Kidney (tissue), 14 donors: ENCODE data around the gene AATK. TPM values are rescaled to one million over a fixed set of nuclear protein-coding genes. Genes with fewer than 3 reads are reported as not detected.

ENCODE experiments used
- DNase-seq, 5 donors: peaks; one replicate each; pipeline ENCODE4 v3.0.0-alpha.2; 2013 to 2020
- FAIRE-seq: peaks from 2 replicates; lab custom pipeline; 2012; peaks lifted over from hg19 to GRCh38; lab: Jason Lieb, UNC
- H3K27ac ChIP-seq, 2 donors: one replicate each; pipeline ENCODE4 v1.7.0; 2013; ENCODE audit warnings: low read depth in 2 of 2, low read length in 2 of 2, inconsistent platforms in 1 of 2
- H3K27me3 ChIP-seq: one replicate; pipeline ENCODE4 v1.7.1; 2013; ENCODE audit warnings: low read length, inconsistent platforms; ENCODE audit not compliant: control insufficient read depth, insufficient read depth
- H3K36me3 ChIP-seq, 3 donors: one replicate each; pipeline versions ENCODE4 v1.7.0 to v1.7.1; 2013; ENCODE audit warnings: low read length in 3 of 3, control low read depth in 1 of 3, inconsistent platforms in 1 of 3; ENCODE audit not compliant: insufficient read depth in 3 of 3, control insufficient read depth in 2 of 3
- H3K4me1 ChIP-seq, 3 donors: one replicate each; pipeline versions ENCODE4 v1.7.0 to v1.7.1; 2013; ENCODE audit warnings: low read length in 3 of 3, inconsistent platforms in 1 of 3, low read depth in 1 of 3; ENCODE audit not compliant: control insufficient read depth in 2 of 3, insufficient read depth in 2 of 3
- H3K4me3 ChIP-seq, 3 donors: one replicate each; pipeline versions ENCODE4 v1.7.0 to v1.8.1; 2013; ENCODE audit warnings: low read length in 3 of 3, control low read depth in 1 of 3, inconsistent platforms in 1 of 3
- H3K9ac ChIP-seq, 3 donors: one replicate each; pipeline versions ENCODE4 v1.7.0 to v1.7.1; 2013; ENCODE audit warnings: low read length in 3 of 3, control low read depth in 1 of 3, inconsistent platforms in 1 of 3
- H3K9me3 ChIP-seq, 3 donors: one replicate each; pipeline versions ENCODE4 v1.7.0 to v1.7.1; 2013; ENCODE audit warnings: low read length in 3 of 3, control low read depth in 1 of 3, inconsistent platforms in 1 of 3; ENCODE audit not compliant: control insufficient read depth in 2 of 3, insufficient read depth in 1 of 3
- CTCF ChIP-seq: IDR thresholded peaks from 3 replicates; pipeline ENCODE4 v1.5.1; 2012; ENCODE audit warnings: mild to moderate bottlenecking, moderate library complexity, borderline replicate concordance; ENCODE audit not compliant: insufficient read depth; ENCODE audit errors: extremely low read depth
- intact Hi-C: fragments of 100-400 bp; cut with DNase I; formaldehyde crosslinking; loops from one replicate; pipeline ENCODE4 v1.11.1; 2022
- polyA plus RNA-seq: library from polyadenylated mRNA; stranded (reverse); fragments of 350-450 nt; fragmentation: Illumina TruSeq; extraction: RNeasy Lipid Tissue Mini Kit (QIAGEN cat#74804); gene quantifications from one replicate; pipeline ENCODE4 v1.2.3, GENCODE V29; 2014; ENCODE audit warnings: low read depth, low replicate concordance; ENCODE audit not compliant: insufficient read depth
- total RNA-seq: library from RNA; stranded (reverse); fragmentation: NEBNext Ultra II Directional; extraction: Animal tissue kit (Norgen Biotek cat#: 25700); gene quantifications from one replicate; pipeline ENCODE4 v1.2.1, GENCODE V29; 2021
- donor health status: control.
- donor health status: control.
- donor health status: control.
- donor health status: control.
- donor health status: control.
- donor health status: DM: yes; HTN: yes; CAD: no.
- donor health status: Normal renal cell carcinoma (clear cell type).

The AATK gene
- total and polyA plus RNA-seq, 2 donors from 2014 or later, result 0.65 to 4.2 TPM

DNA sequence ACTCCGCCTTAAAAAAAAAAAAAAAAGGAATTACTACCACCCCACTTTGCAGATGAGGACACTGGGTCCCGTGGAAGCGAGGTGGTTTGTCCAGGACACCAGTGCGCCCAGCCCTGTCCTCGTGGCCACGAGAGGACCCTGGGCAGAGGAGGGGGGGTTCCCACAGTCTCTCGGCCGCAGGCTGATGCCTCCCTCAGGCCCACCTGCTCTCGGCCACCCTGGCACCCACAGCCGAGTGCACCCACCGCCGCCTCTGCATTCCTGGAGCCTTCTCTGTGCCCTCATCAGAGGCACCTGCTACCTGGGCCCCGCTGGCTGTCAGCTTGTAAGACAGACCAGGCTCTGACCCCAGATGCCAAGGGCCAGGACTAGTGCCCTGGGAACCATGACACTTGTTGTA lies 28.8 kb downstream of the AATK start:
- H3K27me3 ChIP-seq, result no peaks in the 10 kb centered on the region
- intact Hi-C loops, result no loop called here
- TF ChIP-seq CTCF, result no peak
- DNase-seq (no peak), FAIRE-seq (no peak)
- H3K36me3 ChIP-seq, result peaks cover 0 to 3% (median 0%) of the 10 kb centered on the region in 3 donors
- H3K4me3 ChIP-seq, result no peak overlapping the region
- no peak overlapping the region for H3K27ac ChIP-seq
- no peaks in the 10 kb centered on the region for H3K9me3 ChIP-seq
- no peak overlapping the region for H3K9ac ChIP-seq
- no peaks in the 10 kb centered on the region for H3K4me1 ChIP-seq

- no peak for FAIRE-seq
- H3K9ac ChIP-seq, result no peak overlapping the region
Measured at GRCh38 chr17:81136366-81136765, 29.7 kb downstream of the AATK start.

DNA sequence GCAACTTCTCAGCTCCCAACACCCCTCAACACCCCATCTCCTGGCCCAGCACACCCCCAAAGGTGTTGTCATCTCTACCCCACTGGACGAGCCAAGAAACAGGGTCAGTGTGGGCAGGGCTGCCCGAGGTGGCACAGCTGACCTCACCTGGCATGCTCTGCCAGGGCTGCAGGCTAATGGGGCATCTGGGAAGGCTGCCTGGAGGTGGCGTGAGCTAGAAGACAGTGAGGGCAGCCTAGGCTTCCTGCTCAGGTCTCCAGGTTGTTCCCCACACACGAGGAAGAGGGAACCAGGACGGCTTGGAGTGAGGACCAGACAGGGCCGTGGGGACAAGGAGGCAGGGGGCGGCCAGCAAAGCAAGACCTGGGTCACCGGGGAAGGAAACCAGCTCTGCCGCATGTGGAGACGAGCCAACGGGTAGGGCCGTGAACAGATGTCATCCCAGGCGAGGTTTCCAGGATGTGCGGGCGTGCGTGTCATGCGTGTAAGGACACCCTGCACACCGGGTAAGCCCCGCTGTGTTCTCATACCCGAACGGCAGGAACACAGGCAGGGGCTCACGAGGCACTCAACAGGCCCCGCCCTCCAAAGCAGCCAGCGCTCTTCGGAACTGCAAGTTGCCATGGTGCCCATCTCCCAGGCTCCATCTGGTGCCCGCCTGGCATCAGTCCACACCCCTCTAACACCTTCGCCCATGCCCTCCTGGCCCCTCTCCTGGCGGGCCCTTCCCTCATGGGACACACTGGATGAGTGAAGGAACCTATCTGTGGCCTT lies 30.3 kb downstream of the AATK start:
- Histone ChIP-seq H3K27me3 (no peaks in the 10 kb centered on the region), H3K9ac (no peak overlapping the region), H3K4me3 (no peak overlapping the region), H3K9me3 (no peaks in the 10 kb centered on the region), H3K4me1 (no peaks in the 10 kb centered on the region), H3K36me3 (peaks cover 0 to 3% (median 0%) of the 10 kb centered on the region in 3 donors), H3K27ac (no peak overlapping the region)
- intact Hi-C loops, result no loop called here
- DNase-seq (no peak), FAIRE-seq (no peak)
- TF ChIP-seq CTCF, result no peak

More at GRCh38 chr17:81136366-81136765, 29.7 kb downstream of the AATK start:
- Histone ChIP-seq H3K27ac (no peak overlapping the region), H3K9me3 (no peaks in the 10 kb centered on the region), H3K36me3 (peaks cover 0 to 3% (median 0%) of the 10 kb centered on the region in 3 donors), H3K4me3 (no peak overlapping the region), H3K27me3 (no peaks in the 10 kb centered on the region), H3K4me1 (no peaks in the 10 kb centered on the region)
- intact Hi-C loops, result no loop called here
- no peak for DNase-seq
- no peak for TF ChIP-seq CTCF
